SK-N-MC (cell line): ENCODE data around the gene NGRN.

Experiments used
- EZH2 ChIP-seq: fragments of 200-600 bp; sonication (generic); IDR thresholded peaks from one replicate; pipeline ENCODE4 v1.6.1; 2017; ENCODE audit warnings: antibody characterized with exemption
- POLR2AphosphoS5 ChIP-seq: IDR thresholded peaks from 2 replicates; pipeline ENCODE4 v1.6.1; 2012; ENCODE audit warnings: mild to moderate bottlenecking, low read depth, low read length, borderline replicate concordance

DNA sequence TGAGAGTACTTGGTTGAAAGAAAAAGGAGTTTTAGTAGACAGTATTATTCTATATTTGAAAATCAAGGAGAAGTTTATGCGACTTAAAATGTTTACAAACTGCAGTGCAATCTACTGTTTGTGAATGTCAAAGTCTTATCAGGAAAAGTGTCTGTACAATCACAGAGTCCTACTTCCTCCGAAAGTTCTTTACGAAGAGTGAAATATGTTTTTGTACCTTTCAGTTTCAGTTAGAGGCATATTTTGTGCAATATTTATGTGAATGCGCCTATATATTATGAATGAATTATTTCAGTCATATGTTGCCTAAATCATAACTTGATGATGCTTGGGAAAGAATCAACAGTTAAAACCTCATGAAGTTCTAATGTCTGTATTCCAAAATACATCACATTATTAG, 31.5 kb downstream of the NGRN start:
- no peak for TF ChIP-seq EZH2
- TF ChIP-seq POLR2AphosphoS5, result no peak
